HEK293 (cell line): ENCODE results near the gene ZSCAN12.
A peak's percentile ranks its signal among the peaks of the same experiment; 100 is the strongest.

Source experiments
- BCL11A ChIP-seq: fragments of 450-650 bp; formaldehyde crosslinking; IDR thresholded peaks from 2 replicates; pipeline ENCODE4 v1.5.1; 2016; ENCODE audit warnings: low read depth, missing biosample characterization, missing genetic modification characterization
- CTCF ChIP-seq: fragments of 450-650 bp; formaldehyde crosslinking; IDR thresholded peaks from 2 replicates; pipeline ENCODE4 v1.5.1; 2016; ENCODE audit warnings: missing biosample characterization, missing genetic modification characterization
- HOXA7 ChIP-seq: sonication (generic); formaldehyde crosslinking; IDR thresholded peaks from 2 replicates; pipeline ENCODE4 v1.8.1; 2022; ENCODE audit warnings: missing genetic modification reagents, borderline replicate concordance
- KLF10 ChIP-seq: fragments of 450-650 bp; IDR thresholded peaks from 2 replicates; pipeline ENCODE4 v1.5.1; 2018; ENCODE audit warnings: missing biosample characterization, mild to moderate bottlenecking, missing genetic modification characterization
- RBAK ChIP-seq: fragments of 450-650 bp; formaldehyde crosslinking; IDR thresholded peaks from 2 replicates; pipeline ENCODE4 v1.5.1; 2016; ENCODE audit warnings: missing biosample characterization, missing genetic modification characterization
- REST ChIP-seq: fragments of 450-650 bp; formaldehyde crosslinking; IDR thresholded peaks from 2 replicates; pipeline ENCODE4 v1.5.1; 2016; ENCODE audit warnings: missing biosample characterization, missing genetic modification characterization
- SCRT2 ChIP-seq: fragments of 450-650 bp; formaldehyde crosslinking; IDR thresholded peaks from 2 replicates; pipeline ENCODE4 v1.5.1; 2016; ENCODE audit warnings: missing biosample characterization, missing genetic modification characterization
- SETDB1 ChIP-seq: IDR thresholded peaks from one replicate; pipeline ENCODE4 v1.6.1; 2017; ENCODE audit warnings: mild to moderate bottlenecking, low read length, moderate library complexity, mixed read lengths; ENCODE audit not compliant: insufficient read length
- SP3 ChIP-seq: fragments of 450-650 bp; formaldehyde crosslinking; IDR thresholded peaks from 2 replicates; pipeline ENCODE4 v1.5.1; 2016; ENCODE audit warnings: missing biosample characterization, missing genetic modification characterization
- ZBTB20 ChIP-seq: fragments of 450-650 bp; formaldehyde crosslinking; IDR thresholded peaks from 2 replicates; pipeline ENCODE4 v1.5.1; 2016; ENCODE audit warnings: missing biosample characterization, missing genetic modification characterization
- ZNF121 ChIP-seq: fragments of 450-650 bp; formaldehyde crosslinking; IDR thresholded peaks from 2 replicates; pipeline ENCODE4 v1.5.1; 2016; ENCODE audit warnings: missing biosample characterization, missing genetic modification characterization
- ZNF133 ChIP-seq: fragments of 450-650 bp; formaldehyde crosslinking; IDR thresholded peaks from 2 replicates; pipeline ENCODE4 v1.5.1; 2016; ENCODE audit warnings: missing biosample characterization, missing genetic modification characterization
- ZNF184 ChIP-seq: fragments of 450-650 bp; IDR thresholded peaks from 2 replicates; pipeline ENCODE4 v1.5.1; 2018; ENCODE audit warnings: missing biosample characterization, mild to moderate bottlenecking, missing genetic modification characterization
- ZNF239 ChIP-seq: fragments of 450-650 bp; formaldehyde crosslinking; IDR thresholded peaks from 2 replicates; pipeline ENCODE4 v1.5.1; 2016; ENCODE audit warnings: missing biosample characterization, missing genetic modification characterization
- ZNF302 ChIP-seq: fragments of 450-650 bp; formaldehyde crosslinking; IDR thresholded peaks from 2 replicates; pipeline ENCODE4 v1.5.1; 2016; ENCODE audit warnings: missing biosample characterization, missing genetic modification characterization, low read depth
- ZNF324 ChIP-seq: fragments of 450-650 bp; formaldehyde crosslinking; IDR thresholded peaks from 2 replicates; pipeline ENCODE4 v1.5.1; 2016; ENCODE audit warnings: missing biosample characterization, missing genetic modification characterization
- ZNF335 ChIP-seq: fragments of 450-650 bp; formaldehyde crosslinking; conservative IDR thresholded peaks from 2 replicates; pipeline ENCODE4 v1.5.1; 2016; ENCODE audit warnings: missing biosample characterization, missing genetic modification characterization
- ZNF341 ChIP-seq: fragments of 450-650 bp; formaldehyde crosslinking; IDR thresholded peaks from 2 replicates; pipeline ENCODE4; 2016; ENCODE audit warnings: low read depth, missing biosample characterization, missing genetic modification characterization
- ZNF37A ChIP-seq: fragments of 450-650 bp; IDR thresholded peaks from 2 replicates; pipeline ENCODE4 v1.5.1; 2018; ENCODE audit warnings: missing biosample characterization, missing genetic modification characterization
- ZNF398 ChIP-seq: fragments of 450-650 bp; formaldehyde crosslinking; IDR thresholded peaks from 2 replicates; pipeline ENCODE4 v1.5.1; 2017; ENCODE audit warnings: missing biosample characterization, missing genetic modification characterization
- ZNF423 ChIP-seq: fragments of 450-650 bp; formaldehyde crosslinking; IDR thresholded peaks from 2 replicates; pipeline ENCODE4 v1.5.1; 2016; ENCODE audit warnings: missing biosample characterization, missing genetic modification characterization
- ZNF433 ChIP-seq: fragments of 450-650 bp; formaldehyde crosslinking; IDR thresholded peaks from 2 replicates; pipeline ENCODE4 v1.5.1; 2016; ENCODE audit warnings: missing biosample characterization, missing genetic modification characterization, low read depth
- ZNF48 ChIP-seq: fragments of 450-650 bp; formaldehyde crosslinking; IDR thresholded peaks from 2 replicates; pipeline ENCODE4 v1.5.1; 2016; ENCODE audit warnings: missing biosample characterization, missing genetic modification characterization
- ZNF560 ChIP-seq: fragments of 450-650 bp; formaldehyde crosslinking; IDR thresholded peaks from 2 replicates; pipeline ENCODE4 v1.5.1; 2017; ENCODE audit warnings: missing biosample characterization, missing genetic modification characterization, borderline replicate concordance
- ZNF645 ChIP-seq: fragments of 450-650 bp; formaldehyde crosslinking; IDR thresholded peaks from 2 replicates; pipeline ENCODE4; 2016; ENCODE audit warnings: missing biosample characterization, missing genetic modification characterization
- ZNF654 ChIP-seq: fragments of 450-650 bp; formaldehyde crosslinking; IDR thresholded peaks from 2 replicates; pipeline ENCODE4 v1.5.1; 2016; ENCODE audit warnings: low read depth, missing biosample characterization, missing genetic modification characterization
- ZNF792 ChIP-seq: fragments of 450-650 bp; formaldehyde crosslinking; IDR thresholded peaks from 2 replicates; pipeline ENCODE4 v1.5.1; 2016; ENCODE audit warnings: missing biosample characterization, missing genetic modification characterization
- ZNF837 ChIP-seq: fragments of 450-650 bp; formaldehyde crosslinking; IDR thresholded peaks from 2 replicates; pipeline ENCODE4 v1.5.1; 2016; ENCODE audit warnings: missing biosample characterization, missing genetic modification characterization
- TF ChIP-seq, protein P1 (sequence below): fragments of 450-650 bp; formaldehyde crosslinking; IDR thresholded peaks from 2 replicates; pipeline ENCODE4 v1.5.1; 2016; ENCODE audit warnings: missing biosample characterization, missing genetic modification characterization
- TF ChIP-seq, protein P2 (sequence below): fragments of 450-650 bp; formaldehyde crosslinking; IDR thresholded peaks from 2 replicates; pipeline ENCODE4 v1.5.1; 2016; ENCODE audit warnings: missing biosample characterization, missing genetic modification characterization

Gene ZSCAN12

DNA sequence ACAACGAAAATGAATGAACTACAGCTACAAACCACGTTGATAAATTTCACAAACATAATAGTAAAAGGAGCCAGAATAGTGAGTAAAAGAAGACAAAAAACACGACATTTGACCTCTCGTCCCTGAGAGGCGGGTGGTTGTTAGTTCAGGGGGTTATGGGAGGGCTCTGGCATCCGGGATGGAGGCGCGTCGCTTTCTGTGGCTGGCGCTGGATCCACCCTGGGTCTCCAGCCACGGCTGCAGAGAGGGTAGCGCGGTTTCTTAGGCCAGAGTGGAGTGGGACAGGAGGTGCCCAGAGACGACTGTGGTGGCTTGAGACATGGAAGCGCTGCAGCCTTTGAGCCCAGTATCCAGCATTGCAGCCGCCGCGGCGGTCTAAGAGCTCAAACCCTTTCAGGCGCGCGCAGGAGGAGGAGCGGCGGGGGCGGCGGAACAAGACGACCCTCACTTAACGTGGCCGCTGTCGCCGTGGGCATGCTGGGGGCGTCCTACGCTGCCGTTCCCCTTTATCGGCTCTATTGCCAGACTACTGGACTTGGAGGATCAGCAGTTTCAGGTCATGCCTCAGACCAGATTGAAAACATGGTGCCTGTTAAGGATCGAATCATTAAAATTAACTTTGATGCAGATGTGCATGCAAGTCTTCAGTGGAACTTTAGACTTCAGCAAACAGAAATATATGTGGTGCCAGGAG lies 47.4 kb upstream of the ZSCAN12 start (continued):
- TF ChIP-seq CTCF (no peak), BCL11A (no peak), HOXA7 (CRISPR knock-in tag) (no peak), ZNF324 (tag by site-specific recombination) (no peak; the same call in 1 of the 2 replicates), SP3 (tag by site-specific recombination) (no peak), KLF10 (tag by site-specific recombination) (no peak), ZBTB20 (tag by site-specific recombination) (no peak), RBAK (no peak), ZNF654 (tag by site-specific recombination) (no peak), SETDB1 (no peak), ZNF184 (tag by site-specific recombination) (no peak), ZNF837 (tag by site-specific recombination) (no peak), ZNF48 (no peak), ZNF302 (tag by site-specific recombination) (no peak), ZNF341 (peak; percentile 54), ZNF645 (no peak), REST (tag by site-specific recombination) (no peak), ZNF37A (tag by site-specific recombination) (no peak), ZNF433 (no peak), ZNF335 (tag by site-specific recombination) (peak; percentile 73), SCRT2 (tag by site-specific recombination) (no peak), ZNF423 (no peak), ZNF792 (tag by site-specific recombination) (no peak), ZNF239 (tag by site-specific recombination) (no peak), ZNF560 (tag by site-specific recombination) (no peak), ZNF121 (tag by site-specific recombination) (no peak), ZNF398 (no peak), ZNF133 (tag by site-specific recombination) (no peak)
- TF ChIP-seq, protein P1, sequence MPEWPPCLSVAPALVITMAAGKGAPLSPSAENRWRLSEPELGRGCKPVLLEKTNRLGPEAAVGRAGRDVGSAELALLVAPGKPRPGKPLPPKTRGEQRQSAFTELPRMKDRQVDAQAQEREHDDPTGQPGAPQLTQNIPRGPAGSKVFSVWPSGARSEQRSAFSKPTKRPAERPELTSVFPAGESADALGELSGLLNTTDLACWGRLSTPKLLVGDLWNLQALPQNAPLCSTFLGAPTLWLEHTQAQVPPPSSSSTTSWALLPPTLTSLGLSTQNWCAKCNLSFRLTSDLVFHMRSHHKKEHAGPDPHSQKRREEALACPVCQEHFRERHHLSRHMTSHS, result no peak
- TF ChIP-seq, protein P2, sequence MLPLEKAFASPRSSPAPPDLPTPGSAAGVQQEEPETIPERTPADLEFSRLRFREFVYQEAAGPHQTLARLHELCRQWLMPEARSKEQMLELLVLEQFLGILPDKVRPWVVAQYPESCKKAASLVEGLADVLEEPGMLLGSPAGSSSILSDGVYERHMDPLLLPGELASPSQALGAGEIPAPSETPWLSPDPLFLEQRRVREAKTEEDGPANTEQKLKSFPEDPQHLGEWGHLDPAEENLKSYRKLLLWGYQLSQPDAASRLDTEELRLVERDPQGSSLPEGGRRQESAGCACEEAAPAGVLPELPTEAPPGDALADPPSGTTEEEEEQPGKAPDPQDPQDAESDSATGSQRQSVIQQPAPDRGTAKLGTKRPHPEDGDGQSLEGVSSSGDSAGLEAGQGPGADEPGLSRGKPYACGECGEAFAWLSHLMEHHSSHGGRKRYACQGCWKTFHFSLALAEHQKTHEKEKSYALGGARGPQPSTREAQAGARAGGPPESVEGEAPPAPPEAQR (tag by site-specific recombination), result no peak
